ENCODE data around the gene RFX8.
"Not testable (repeated sequence)": the region's sequence is repeated elsewhere in the genome, so short reads cannot be mapped to it uniquely, and the experiment has no call there.

RFX8 gene

GRCh38 chr2:101486994-101487393 is 12.1 kb upstream of the RFX8 start:
- no peak for DNase-seq (ENCODE audit: low spot score)

- DNase-seq (ENCODE audit: low spot score): no peak
Measured at GRCh38 chr2:101486258-101486701, 11.4 kb upstream of the RFX8 start.

GRCh38 chr2:101485856-101486255 is 10.9 kb upstream of the RFX8 start:
- no peak for DNase-seq (ENCODE audit: low spot score)

- no peak for DNase-seq (ENCODE audit: low spot score)
Measured at GRCh38 chr2:101480764-101481163, 5.9 kb upstream of the RFX8 start.

GRCh38 chr2:101479810-101480209 is 4.9 kb upstream of the RFX8 start:
- no peak for DNase-seq (ENCODE audit: low spot score)

GRCh38 chr2:101479328-101479727 is 4.4 kb upstream of the RFX8 start:
- DNase-seq (ENCODE audit: low spot score): no peak

GRCh38 chr2:101478181-101479001 is 3.5 kb upstream of the RFX8 start:
- DNase-seq (ENCODE audit: low spot score): peak; percentile 43

- no peak for DNase-seq (ENCODE audit: low spot score)
Measured at GRCh38 chr2:101477556-101477955, 2.6 kb upstream of the RFX8 start.

GRCh38 chr2:101476605-101477208 is 1.8 kb upstream of the RFX8 start:
- DNase-seq (ENCODE audit: low spot score): no peak

GRCh38 chr2:101473911-101474701 is 806 bp downstream of the RFX8 start:
- DNase-seq (ENCODE audit: low spot score): no peak

GRCh38 chr2:101473591-101473910 is 1.4 kb downstream of the RFX8 start:
- DNase-seq (ENCODE audit: low spot score): no peak

- DNase-seq (ENCODE audit: low spot score): no peak
Measured at GRCh38 chr2:101469863-101470262, 5.0 kb downstream of the RFX8 start.

- DNase-seq (ENCODE audit: low spot score): no peak
Measured at GRCh38 chr2:101467306-101467705, 7.6 kb downstream of the RFX8 start.

GRCh38 chr2:101466426-101466825 is 8.5 kb downstream of the RFX8 start:
- no peak for DNase-seq (ENCODE audit: low spot score)

- no peak for DNase-seq (ENCODE audit: low spot score)
Measured at GRCh38 chr2:101464841-101465240, 10.1 kb downstream of the RFX8 start.

GRCh38 chr2:101463911-101464641 is 10.8 kb downstream of the RFX8 start:
- no peak for DNase-seq (ENCODE audit: low spot score)

- DNase-seq (ENCODE audit: low spot score): no peak
Measured at GRCh38 chr2:101463421-101463820, 11.5 kb downstream of the RFX8 start.

GRCh38 chr2:101461381-101461780 is 13.5 kb downstream of the RFX8 start:
- DNase-seq (ENCODE audit: low spot score): no peak

GRCh38 chr2:101454408-101454807 is 20.5 kb downstream of the RFX8 start:
- not testable (repeated sequence) for DNase-seq (ENCODE audit: low spot score)

GRCh38 chr2:101450965-101451364 is 23.9 kb downstream of the RFX8 start:
- no peak for DNase-seq (ENCODE audit: low spot score)

- DNase-seq (ENCODE audit: low spot score): no peak
Measured at GRCh38 chr2:101446869-101447268, 28.0 kb downstream of the RFX8 start.

GRCh38 chr2:101442667-101443061 is 32.2 kb downstream of the RFX8 start:
- DNase-seq (ENCODE audit: low spot score): no peak

Data from SK-N-DZ (cell line).